HepG2 (cell line): ENCODE results near the gene SH3YL1. TPM values are rescaled to one million over a fixed set of nuclear protein-coding genes. Genes with fewer than 3 reads are reported as not detected.

Experiments
- ATAC-seq: fragments of 200-7000 bp; cut with Tn5 transposase; 3 replicates; pipeline ENCODE4 v1.9.1; 2020; ENCODE audit warnings: mild to moderate bottlenecking, moderate library complexity
- BruUV-seq: library from RNA; stranded (reverse); fragments of 400-500 nt; replicated peaks from 2 replicates; lab custom pipeline; 2021; lab: Mats Ljungman, UMichigan
- CTCF ChIA-PET: fragments of 300-600 bp; formaldehyde crosslinking; extraction: SDS; loops from one replicate; lab custom pipeline; 2021; ENCODE audit warnings: low total read pairs, inconsistent platforms, low intra/inter-chr PET ratio; lab: Yijun Ruan, JAX
- POLR2A ChIA-PET: fragments of 350-600 bp; sonication (Branson Sonifier 250); formaldehyde crosslinking; loops from one replicate; lab custom pipeline; 2020; ENCODE audit warnings: antibody characterized with exemption, inconsistent platforms; lab: Yijun Ruan, JAX
- DNase-seq: peaks from one replicate; pipeline ENCODE4 v3.0.0-alpha.2; 2015; ENCODE audit warnings: low spot score
- FAIRE-seq: peaks from 3 replicates; lab custom pipeline; 2011; peaks lifted over from hg19 to GRCh38; lab: Jason Lieb, UNC
- H2AFZ ChIP-seq: one replicate; pipeline ENCODE4 v1.6.1; 2011; ENCODE audit warnings: low read length, inconsistent platforms
- H3K27ac ChIP-seq: fragments of 300-600 bp; 3 replicates; pipeline ENCODE4 v1.8.0; 2011; ENCODE audit warnings: mixed run types, mild to moderate bottlenecking, mixed read lengths, low read length, inconsistent platforms; ENCODE audit not compliant: insufficient read depth; ENCODE audit errors: extremely low read length
- H3K27me3 ChIP-seq, 2 experiments: fragments of 200-600 bp in 1 of 2; 2 replicates in 1 of 2; 3 replicates in 1 of 2; pipeline versions ENCODE4 v1.6.0 to v1.8.0; 2011; ENCODE audit warnings: low read length in 2 of 2, mild to moderate bottlenecking in 2 of 2, moderate library complexity in 2 of 2, inconsistent platforms in 1 of 2; ENCODE audit not compliant: insufficient read depth in 2 of 2, control insufficient read depth in 1 of 2
- H3K36me3 ChIP-seq, 2 experiments: fragments of 200-600 bp in 1 of 2; replicated peaks in 1 of 2; 2 replicates in 1 of 2; 3 replicates in 1 of 2; pipeline versions ENCODE4 v1.5.1 to v1.8.0; 2011; ENCODE audit warnings: low read length in 2 of 2, inconsistent platforms in 1 of 2; ENCODE audit not compliant: insufficient read depth in 2 of 2, control insufficient read depth in 1 of 2
- H3K4me1 ChIP-seq: 2 replicates; pipeline ENCODE4 v1.5.1; 2012; ENCODE audit warnings: low read length, inconsistent platforms; ENCODE audit not compliant: insufficient read depth
- H3K4me2 ChIP-seq: 2 replicates; pipeline ENCODE4 v1.6.0; 2011; ENCODE audit warnings: low read depth, low read length, inconsistent platforms
- H3K4me3 ChIP-seq, 3 experiments: fragments of 200-600 bp in 1 of 3; sonication (generic), shearing (Covaris generic) in 1 of 3; replicated peaks in 1 of 3; 2 replicates each; pipeline ENCODE4 v1.5.1; 2011 to 2016; ENCODE audit warnings: low read length in 3 of 3, inconsistent platforms in 2 of 3, low read depth in 2 of 3, mild to moderate bottlenecking in 2 of 3, control low read depth in 1 of 3, mixed read lengths in 1 of 3; ENCODE audit not compliant: insufficient read depth in 1 of 3
- H3K79me2 ChIP-seq: one replicate; pipeline ENCODE4 v1.6.1; 2011; ENCODE audit warnings: low read length, inconsistent platforms; ENCODE audit not compliant: insufficient read depth
- H3K9ac ChIP-seq: 2 replicates; pipeline ENCODE4 v1.6.0; 2011; ENCODE audit warnings: mild to moderate bottlenecking, low read depth, low read length, inconsistent platforms; ENCODE audit not compliant: insufficient read depth
- H3K9me3 ChIP-seq: 2 replicates; pipeline ENCODE4 v1.5.1; 2012; ENCODE audit warnings: mild to moderate bottlenecking, low read length
- H4K20me1 ChIP-seq: 2 replicates; pipeline ENCODE4 v1.6.0; 2011; ENCODE audit warnings: inconsistent platforms, mild to moderate bottlenecking, low read length, moderate library complexity; ENCODE audit not compliant: insufficient read depth
- AGO1 ChIP-seq: fragments of 200-400 bp; formaldehyde crosslinking; IDR thresholded peaks from 2 replicates; pipeline ENCODE4 v1.6.1; 2017; ENCODE audit warnings: mild to moderate bottlenecking, low read depth, low read length, moderate library complexity; ENCODE audit not compliant: poor library complexity, severe bottlenecking
- AGO2 ChIP-seq: fragments of 200-400 bp; formaldehyde crosslinking; optimal IDR thresholded peaks from 2 replicates; pipeline ENCODE3; 2017; ENCODE audit warnings: mild to moderate bottlenecking, low read depth, low read length, moderate library complexity
- ARNT ChIP-seq: fragments of 450-650 bp; IDR thresholded peaks from 2 replicates; pipeline ENCODE4 v1.6.1; 2017
- FOXO1 ChIP-seq: sonication (generic); formaldehyde crosslinking; IDR thresholded peaks from 2 replicates; pipeline ENCODE4 v1.4.0; 2020; ENCODE audit warnings: missing genetic modification reagents
- SALL2 ChIP-seq: sonication (generic); formaldehyde crosslinking; IDR thresholded peaks from 2 replicates; pipeline ENCODE4 v1.8.1; 2023; ENCODE audit warnings: mild to moderate bottlenecking, missing genetic modification reagents, inconsistent platforms
- XBP1 ChIP-seq: sonication (generic); formaldehyde crosslinking; IDR thresholded peaks from 2 replicates; pipeline ENCODE4 v1.5.0; 2020; ENCODE audit warnings: missing genetic modification reagents
- ZNF101 ChIP-seq: sonication (generic); formaldehyde crosslinking; IDR thresholded peaks from 2 replicates; pipeline ENCODE4 v1.4.0; 2020; ENCODE audit warnings: mild to moderate bottlenecking, low read depth, missing genetic modification reagents, borderline replicate concordance
- ZNF138 ChIP-seq: sonication (generic); formaldehyde crosslinking; IDR thresholded peaks from 2 replicates; pipeline ENCODE4 v1.5.0; 2020; ENCODE audit warnings: mild to moderate bottlenecking, low read depth, missing genetic modification reagents
- ZNF253 ChIP-seq: sonication (generic); formaldehyde crosslinking; IDR thresholded peaks from 2 replicates; pipeline ENCODE4 v1.8.0; 2022; ENCODE audit warnings: mild to moderate bottlenecking, missing genetic modification reagents, borderline replicate concordance
- ZNF468 ChIP-seq: sonication (generic); formaldehyde crosslinking; IDR thresholded peaks from 2 replicates; pipeline ENCODE4 v1.8.0; 2022; ENCODE audit warnings: mild to moderate bottlenecking, moderate library complexity, missing genetic modification reagents
- ZNF510 ChIP-seq: sonication (generic); formaldehyde crosslinking; IDR thresholded peaks from 2 replicates; pipeline ENCODE4 v1.4.0; 2020; ENCODE audit warnings: low read depth, mild to moderate bottlenecking, missing genetic modification reagents
- ZNF598 ChIP-seq: sonication (generic); formaldehyde crosslinking; IDR thresholded peaks from 2 replicates; pipeline ENCODE4 v1.5.1; 2020; ENCODE audit warnings: mild to moderate bottlenecking, missing genetic modification reagents, borderline replicate concordance
- WGBS: methylation state at CpG from one replicate; pipeline ENCODE4 v1.1.6; 2017; ENCODE audit warnings: low lambda C conversion rate; 5-methylcytosine and 5-hydroxymethylcytosine counted together
- in situ Hi-C: cut with HindIII; loops from 2 replicates; pipeline ENCODE4 v1.10.0; 2017; ENCODE audit warnings: low pct_unique_long_range_greater_than_20kb; ENCODE audit not compliant: extremely low pct_ligation_motif_present
- intact Hi-C: fragments of 100-400 bp; cut with micrococcal nuclease; formaldehyde crosslinking; loops from one replicate; pipeline ENCODE4 v1.10.0; 2022; ENCODE audit not compliant: unreplicated experiment
- polyA plus RNA-seq, 8 experiments: library from polyadenylated mRNA; depleted of rRNA in 3 of 8; stranded (reverse) in 7 of 8; unstranded in 1 of 8; fragments of >200 nt; fragmentation: Illumina TruSeq in 4 of 8; extraction: Trizol in 4 of 8; gene quantifications; 2 replicates each; pipeline versions ENCODE4 v1.2.1 to v1.2.3, GENCODE V29; 2011 to 2016; ENCODE audit warnings: low read depth in 4 of 8, missing spikeins in 1 of 8, mixed read lengths in 1 of 8; ENCODE audit not compliant: insufficient read depth in 1 of 8
- total RNA-seq, 5 experiments: library from RNA; depleted of rRNA; stranded (reverse); fragments of >200 nt; fragmentation: Illumina TruSeq; extraction: Trizol; gene quantifications; 2 replicates each; pipeline ENCODE4 v1.2.3, GENCODE V29; 2016; ENCODE audit warnings: low read depth in 1 of 5
- TF ChIP-seq, protein P1 (sequence below): sonication (generic); formaldehyde crosslinking; IDR thresholded peaks from 2 replicates; pipeline ENCODE4 v1.5.0; 2020; ENCODE audit warnings: missing genetic modification reagents

Gene SH3YL1
- total and polyA plus RNA-seq, 2 of the 13 experiments (the other 11 are each of a cell fraction or from before 2014, with no cell fraction given), result 13.0 to 48.2 TPM

DNA sequence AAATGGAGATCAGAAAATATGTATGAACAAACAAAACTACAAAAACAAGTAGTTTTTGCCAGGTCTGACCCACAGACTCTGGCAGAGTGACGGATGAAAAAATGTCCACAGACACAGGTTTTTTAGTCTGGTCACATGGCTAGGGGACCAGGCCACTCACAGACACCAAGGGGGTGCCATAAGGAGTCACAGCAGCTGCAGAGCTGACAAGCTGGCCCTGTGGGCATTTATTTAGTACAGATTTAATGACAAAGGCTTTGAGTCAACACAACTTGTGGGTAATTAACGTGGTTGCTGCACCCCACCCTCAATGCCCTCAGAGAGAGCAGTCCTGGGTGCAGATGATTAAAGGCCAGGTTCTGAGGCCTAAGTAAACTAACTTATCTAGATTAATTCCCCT lies 76.0 kb downstream of the SH3YL1 start:
- Histone ChIP-seq H3K36me3 (no peaks in the 10 kb centered on the region), H4K20me1 (no peaks in the 10 kb centered on the region), H3K9ac (no peak overlapping the region), H3K4me3 (no peak overlapping the region), H3K4me2 (no peak overlapping the region), H3K4me1 (no peaks in the 10 kb centered on the region), H3K79me2 (no peaks in the 10 kb centered on the region), H3K9me3 (peaks cover 46% of the 10 kb centered on the region), H2AFZ (no peak overlapping the region), H3K27me3 (peaks cover 0 to 13% of the 10 kb centered on the region in 2 experiments; a peak in 3 of 5 replicates), H3K27ac (no peak overlapping the region)
- BruUV-seq, result no TSS peak
- POLR2A ChIA-PET, result interaction anchor here (1.8 kb wide), 1 partner anchor 12 kb away, joined by 8 read pairs; no protein-coding TSS in a partner anchor
- DNase-seq (no peak), FAIRE-seq (no peak), ATAC-seq (no peak)
- TF ChIP-seq ZNF101 (no peak), ZNF253 (CRISPR knock-in tag) (peak; percentile 97)
- in situ Hi-C loops, result no loop called here
- WGBS, result 15% methylated on average over 2 of the region's 2 CpGs
- CTCF ChIA-PET, result no interaction called here
- intact Hi-C loops, result no loop called here

DNA sequence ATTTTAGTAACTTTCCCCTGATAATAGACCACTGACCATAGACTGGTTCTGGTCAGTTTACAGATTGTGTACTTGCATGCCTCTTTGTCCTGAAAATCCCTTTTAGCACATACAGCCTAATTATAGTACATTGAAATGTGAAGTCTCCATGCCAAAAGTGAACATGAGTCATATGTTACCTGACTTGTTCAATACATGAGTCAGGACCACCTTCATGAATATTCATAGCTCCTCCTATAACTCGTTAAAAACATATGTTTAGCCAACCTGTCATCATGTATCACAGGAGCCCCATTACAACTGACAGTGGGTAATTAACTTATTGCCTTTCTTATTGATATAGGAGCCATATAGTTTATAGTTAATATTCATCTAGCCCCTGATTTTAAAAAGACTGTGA lies 78.6 kb downstream of the SH3YL1 start:
- Histone ChIP-seq H3K4me2 (no peak overlapping the region), H4K20me1 (no peaks in the 10 kb centered on the region), H3K4me1 (peaks cover 3% of the 10 kb centered on the region; the same call in 1 of the 2 replicates), H3K9ac (no peak overlapping the region), H3K36me3 (no peaks in the 10 kb centered on the region), H3K79me2 (no peaks in the 10 kb centered on the region), H3K27me3 (0 out of 5 replicates have a peak, but pooled peaks cover 0 to 9% of the 10 kb centered on the region in 2 experiments), H3K4me3 (no peak overlapping the region), H2AFZ (no peak overlapping the region), H3K9me3 (peaks cover 56% of the 10 kb centered on the region), H3K27ac (no peak overlapping the region)
- ATAC-seq (no peak), DNase-seq (no peak), FAIRE-seq (no peak)
- no TSS peak for BruUV-seq
- CTCF ChIA-PET, result no interaction called here
- WGBS, result 3% methylated on average over 1 of the region's 1 CpG
- intact Hi-C loops, result no loop called here
- POLR2A ChIA-PET, result no interaction called here
- in situ Hi-C loops, result no loop called here
- TF ChIP-seq AGO2 (no peak), FOXO1 (CRISPR knock-in tag) (no peak), AGO1 (no peak), XBP1 (CRISPR knock-in tag) (no peak), ZNF510 (CRISPR knock-in tag) (no peak), ZNF598 (CRISPR knock-in tag) (no peak), ARNT (no peak), ZNF138 (CRISPR knock-in tag) (no peak), ZNF468 (CRISPR knock-in tag) (no peak), SALL2 (no peak)
- TF ChIP-seq, protein P1, sequence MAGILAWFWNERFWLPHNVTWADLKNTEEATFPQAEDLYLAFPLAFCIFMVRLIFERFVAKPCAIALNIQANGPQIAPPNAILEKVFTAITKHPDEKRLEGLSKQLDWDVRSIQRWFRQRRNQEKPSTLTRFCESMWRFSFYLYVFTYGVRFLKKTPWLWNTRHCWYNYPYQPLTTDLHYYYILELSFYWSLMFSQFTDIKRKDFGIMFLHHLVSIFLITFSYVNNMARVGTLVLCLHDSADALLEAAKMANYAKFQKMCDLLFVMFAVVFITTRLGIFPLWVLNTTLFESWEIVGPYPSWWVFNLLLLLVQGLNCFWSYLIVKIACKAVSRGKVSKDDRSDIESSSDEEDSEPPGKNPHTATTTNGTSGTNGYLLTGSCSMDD, result no peak
